Measurements from ENCODE around the gene CRIM1. TPM values are rescaled to one million over a fixed set of nuclear protein-coding genes. Genes with fewer than 3 reads are reported as not detected.

The CRIM1 gene
- total and polyA plus RNA-seq, 7 donors: 3.0 to 148 (median 55.6) TPM

GRCh38 chr2:36355890-36356297, 316 bp downstream of the CRIM1 start:
- 1% methylated on average over 54 to 55 of the region's 55 CpGs for WGBS, 2 donors
- no peak for DNase-seq
- TF ChIP-seq POLR2AphosphoS5 (IDR thresholded peaks at IDR 0.05) (no peak), EP300 (IDR thresholded peaks at IDR 0.05) (no peak), POLR2A (IDR thresholded peaks at IDR 0.05) (no peak), CTCF (IDR thresholded peaks at IDR 0.05) (no peak)

GRCh38 chr2:36356298-36356989, 866 bp downstream of the CRIM1 start:
- H3K9me3 ChIP-seq: no peaks in the 10 kb centered on the region
- H3K4me3 ChIP-seq: peak overlapping the region; percentile 81 to 91 (median 87)
- WGBS, 2 donors: 1% methylated on average over 74 of the region's 74 CpGs
- H3K27me3 ChIP-seq: no peaks in the 10 kb centered on the region
- H3K36me3 ChIP-seq: no peaks in the 10 kb centered on the region
- DNase-seq: peak; percentile 81
- peak overlapping the region; percentile 87 to 96 (median 92) for H3K27ac ChIP-seq
- intact Hi-C loops (cut with DNase I): loop anchor here (2.0 kb wide), 1 partner anchor 32 kb away; no protein-coding TSS in a partner anchor
- TF ChIP-seq POLR2AphosphoS5 (IDR thresholded peaks at IDR 0.05): peak in 1 of 4 donors; percentile 19
- TF ChIP-seq EP300 (IDR thresholded peaks at IDR 0.05): no peak
- H3K4me1 ChIP-seq: peaks cover 0 to 72% (median 37%) of the 10 kb centered on the region in 4 donors

More at GRCh38 chr2:36355890-36356297, 316 bp downstream of the CRIM1 start:
- Histone ChIP-seq H3K36me3 (no peaks in the 10 kb centered on the region), H3K4me1 (peaks cover 0 to 67% (median 32%) of the 10 kb centered on the region in 4 donors), H3K27me3 (no peaks in the 10 kb centered on the region), H3K27ac (peak overlapping the region; percentile 87 to 96 (median 92)), H3K4me3 (peak overlapping the region; percentile 81 to 91 (median 87)), H3K9me3 (no peaks in the 10 kb centered on the region)
- intact Hi-C loops (cut with DNase I): loop anchor here (2.0 kb wide), 4 partner anchors 33 to 241 kb away; no protein-coding TSS in a partner anchor

GRCh38 chr2:36356990-36357846, 1.6 kb downstream of the CRIM1 start:
- intact Hi-C loops (cut with DNase I): loop anchor here (2.0 kb wide), 1 partner anchor 32 kb away; no protein-coding TSS in a partner anchor
- Histone ChIP-seq H3K4me1 (peaks cover 0 to 79% (median 45%) of the 10 kb centered on the region in 4 donors), H3K36me3 (no peaks in the 10 kb centered on the region), H3K9me3 (no peaks in the 10 kb centered on the region), H3K4me3 (peak overlapping the region; percentile 81 to 91 (median 87)), H3K27me3 (no peaks in the 10 kb centered on the region), H3K27ac (peak overlapping the region; percentile 87 to 96 (median 92))
- TF ChIP-seq CTCF (IDR thresholded peaks at IDR 0.05) (no peak), POLR2A (IDR thresholded peaks at IDR 0.05) (peak in 1 of 2 donors; percentile 42), POLR2AphosphoS5 (IDR thresholded peaks at IDR 0.05) (peak; percentile 46 to 82 (median 64))
- 1% methylated on average over 53 of the region's 53 CpGs for WGBS, 2 donors
- DNase-seq: peak; percentile 83

GRCh38 chr2:36357847-36358659, 2.5 kb downstream of the CRIM1 start:
- intact Hi-C loops (cut with DNase I): loop anchor here (2.0 kb wide), 1 partner anchor 31 kb away; no protein-coding TSS in a partner anchor
- Histone ChIP-seq H3K36me3 (no peaks in the 10 kb centered on the region), H3K4me3 (peak overlapping the region; percentile 81 to 91 (median 87)), H3K9me3 (no peaks in the 10 kb centered on the region), H3K4me1 (peaks cover 0 to 79% (median 49%) of the 10 kb centered on the region in 4 donors), H3K27ac (peak overlapping the region; percentile 87 to 96 (median 92)), H3K27me3 (no peaks in the 10 kb centered on the region)
- TF ChIP-seq POLR2A (IDR thresholded peaks at IDR 0.05): no peak
- peak in 2 of 4 experiments; percentile 4 to 48 for TF ChIP-seq CTCF (IDR thresholded peaks at IDR 0.05)
- TF ChIP-seq EP300 (IDR thresholded peaks at IDR 0.05): no peak
- TF ChIP-seq POLR2AphosphoS5 (IDR thresholded peaks at IDR 0.05): peak in 2 of 4 donors; percentile 0 to 3
- DNase-seq: no peak
- 4 to 16% methylated on average over 9 of the region's 9 CpGs for WGBS, 2 donors
